GM18909 (cell line): ENCODE data around the gene GHRL.
"Not testable (repeated sequence)": the region's sequence is repeated elsewhere in the genome, so short reads cannot be mapped to it uniquely, and the experiment has no call there.

ENCODE experiments used
- ATAC-seq: cut with Tn5 transposase; IDR thresholded peaks from one replicate; pipeline ENCODE4 v1.9.1; 2021; ENCODE audit warnings: mild to moderate bottlenecking; ENCODE audit not compliant: unreplicated experiment, poor library complexity

The GHRL gene

GRCh38 chr3:10303105-10303504 is 10.4 kb upstream of the GHRL start:
- ATAC-seq, result no peak

GRCh38 chr3:10300087-10300486 is 7.3 kb upstream of the GHRL start:
- peak; percentile 18 for ATAC-seq

- ATAC-seq, result peak; percentile 72
These were observed 6.9 kb upstream of the GHRL start for GRCh38 chr3:10299679-10300078.

- no peak for ATAC-seq
These were observed 6.4 kb upstream of the GHRL start for GRCh38 chr3:10299175-10299574.

GRCh38 chr3:10298064-10298463 is 5.3 kb upstream of the GHRL start:
- not testable (repeated sequence) for ATAC-seq

- no peak for ATAC-seq
These were observed 1.4 kb upstream of the GHRL start for GRCh38 chr3:10294030-10294586.

GRCh38 chr3:10291641-10292040 is 1.1 kb downstream of the GHRL start:
- no peak for ATAC-seq

GRCh38 chr3:10290481-10291176 is 2.1 kb downstream of the GHRL start:
- ATAC-seq, result no peak

- ATAC-seq, result no peak
These were observed 2.9 kb downstream of the GHRL start for GRCh38 chr3:10289787-10290355.

- no peak for ATAC-seq
These were observed 3.7 kb downstream of the GHRL start for GRCh38 chr3:10289077-10289476.

- no peak for ATAC-seq
These were observed 4.2 kb downstream of the GHRL start for GRCh38 chr3:10288575-10288960.

GRCh38 chr3:10287936-10288574 is 4.7 kb downstream of the GHRL start:
- ATAC-seq, result no peak

GRCh38 chr3:10286596-10287295 is 6.0 kb downstream of the GHRL start:
- no peak for ATAC-seq

GRCh38 chr3:10286133-10286524 is 6.6 kb downstream of the GHRL start:
- ATAC-seq, result no peak

GRCh38 chr3:10285272-10286132 is 7.2 kb downstream of the GHRL start:
- ATAC-seq, result no peak

- no peak for ATAC-seq
These were observed 8.3 kb downstream of the GHRL start for GRCh38 chr3:10284496-10284895.

- ATAC-seq, result no peak
These were observed 9.1 kb downstream of the GHRL start for GRCh38 chr3:10283638-10284037.

GRCh38 chr3:10281951-10282350 is 10.8 kb downstream of the GHRL start:
- no peak for ATAC-seq

GRCh38 chr3:10280571-10280970 is 12.2 kb downstream of the GHRL start:
- ATAC-seq, result no peak

GRCh38 chr3:10280177-10280529 is 12.6 kb downstream of the GHRL start:
- ATAC-seq, result no peak
